MM.1S (cell line): ENCODE data around the gene PGGT1B.

Source experiments
- DNase-seq: peaks from one replicate; pipeline ENCODE4 v3.0.0-alpha.2; 2015
- H2AFZ ChIP-seq: fragments of 300-600 bp; sonication (generic); 2 replicates; pipeline ENCODE4 v1.6.0; 2016; ENCODE audit warnings: antibody characterized with exemption, low read length
- H3F3A ChIP-seq: fragments of 300-600 bp; sonication (generic); 2 replicates; pipeline ENCODE4 v1.6.1; 2016; ENCODE audit warnings: mild to moderate bottlenecking, antibody characterized with exemption, low read length, moderate library complexity, mixed read lengths; ENCODE audit not compliant: insufficient read depth
- H3K27ac ChIP-seq: fragments of 300-600 bp; sonication (generic); 2 replicates; pipeline ENCODE4 v1.5.1; 2016; ENCODE audit warnings: mild to moderate bottlenecking, low read length
- H3K27me3 ChIP-seq: fragments of 300-600 bp; sonication (generic); replicated peaks from 2 replicates; pipeline ENCODE4 v1.6.0; 2016; ENCODE audit warnings: low read length; ENCODE audit not compliant: insufficient read depth
- H3K36me3 ChIP-seq: fragments of 300-600 bp; sonication (generic); replicated peaks from 2 replicates; pipeline ENCODE4 v1.6.1; 2016; ENCODE audit warnings: mild to moderate bottlenecking, low read length, mixed read lengths; ENCODE audit not compliant: insufficient read depth
- H3K4me1 ChIP-seq: fragments of 300-600 bp; sonication (generic); 2 replicates; pipeline ENCODE4 v1.6.1; 2016; ENCODE audit warnings: low read length, mixed read lengths
- H3K4me2 ChIP-seq: fragments of 300-600 bp; sonication (generic); 2 replicates; pipeline ENCODE4 v1.6.0; 2016; ENCODE audit warnings: low read depth, low read length
- H3K4me3 ChIP-seq: fragments of 300-600 bp; sonication (generic); 2 replicates; pipeline ENCODE4 v1.5.1; 2016; ENCODE audit warnings: low read length, mixed read lengths
- H3K79me2 ChIP-seq: fragments of 300-600 bp; sonication (generic); 2 replicates; pipeline ENCODE4 v1.6.1; 2016; ENCODE audit warnings: mixed run types, low read length, mixed read lengths
- H3K9ac ChIP-seq: fragments of 300-600 bp; sonication (generic); 2 replicates; pipeline ENCODE4 v1.6.1; 2016; ENCODE audit warnings: low read length, mixed read lengths
- H3K9me2 ChIP-seq: fragments of 300-600 bp; sonication (generic); replicated peaks from 2 replicates; pipeline ENCODE4 v1.6.1; 2016; ENCODE audit warnings: mild to moderate bottlenecking, low read length, mixed read lengths; ENCODE audit not compliant: insufficient read depth
- H3K9me3 ChIP-seq: fragments of 300-600 bp; sonication (generic); replicated peaks from 2 replicates; pipeline ENCODE4 v1.6.1; 2016; ENCODE audit warnings: mild to moderate bottlenecking, low read length, mixed read lengths; ENCODE audit not compliant: insufficient read depth
- H4K20me1 ChIP-seq: fragments of 300-600 bp; sonication (generic); 2 replicates; pipeline ENCODE4 v1.6.1; 2016; ENCODE audit warnings: mild to moderate bottlenecking, low read length, moderate library complexity, mixed read lengths; ENCODE audit not compliant: insufficient read depth
- CTCF ChIP-seq: fragments of 300-600 bp; sonication (generic); IDR thresholded peaks from 2 replicates; pipeline ENCODE4 v1.5.1; 2016; ENCODE audit warnings: antibody characterized with exemption, low read length, mixed read lengths
- EZH2 ChIP-seq: fragments of 300-600 bp; sonication (generic); optimal IDR thresholded peaks from 2 replicates; pipeline ENCODE3; 2017; ENCODE audit warnings: low read depth, mild to moderate bottlenecking, antibody characterized with exemption, low read length, mixed read lengths
- EZH2phosphoT487 ChIP-seq: fragments of 300-600 bp; sonication (generic); IDR thresholded peaks from 2 replicates; pipeline ENCODE4 v1.6.1; 2018; ENCODE audit warnings: antibody characterized with exemption, low read length

PGGT1B gene

GRCh38 chr5:115237066-115237465 is 25.6 kb downstream of the PGGT1B start:
- no peak for DNase-seq
- no peaks in the 10 kb centered on the region for H3K4me1 ChIP-seq
- no peaks in the 10 kb centered on the region; the same call in 1 of the 2 replicates for H3F3A ChIP-seq
- no peaks in the 10 kb centered on the region for H3K9me3 ChIP-seq
- H4K20me1 ChIP-seq, result no peaks in the 10 kb centered on the region
- peaks cover 11% of the 10 kb centered on the region for H3K79me2 ChIP-seq
- H3K27me3 ChIP-seq, result no peaks in the 10 kb centered on the region
- H3K36me3 ChIP-seq, result 0 out of 2 replicates have a peak, but pooled peaks cover 7% of the 10 kb centered on the region
- no peak overlapping the region for H3K9ac ChIP-seq
- H3K4me3 ChIP-seq, result no peak overlapping the region
- H3K4me2 ChIP-seq, result no peak overlapping the region
- H2AFZ ChIP-seq, result no peak overlapping the region
- no peak overlapping the region for H3K27ac ChIP-seq
- H3K9me2 ChIP-seq, result no peaks in the 10 kb centered on the region
- no peak for TF ChIP-seq CTCF
- no peak for TF ChIP-seq EZH2
- no peak for TF ChIP-seq EZH2phosphoT487

- H3K36me3 ChIP-seq, result 0 out of 2 replicates have a peak, but pooled peaks cover 7% of the 10 kb centered on the region
- TF ChIP-seq EZH2phosphoT487, result no peak
- no peak for TF ChIP-seq CTCF
- TF ChIP-seq EZH2, result no peak
- no peak for DNase-seq
- H4K20me1 ChIP-seq, result no peaks in the 10 kb centered on the region
- H3K27me3 ChIP-seq, result no peaks in the 10 kb centered on the region
- H3K9ac ChIP-seq, result no peak overlapping the region
- H3K9me3 ChIP-seq, result no peaks in the 10 kb centered on the region
- peaks cover 7% of the 10 kb centered on the region for H3K79me2 ChIP-seq
- H3K9me2 ChIP-seq, result no peaks in the 10 kb centered on the region
- H2AFZ ChIP-seq, result no peak overlapping the region
- H3K4me1 ChIP-seq, result no peaks in the 10 kb centered on the region
- no peak overlapping the region for H3K4me3 ChIP-seq
- no peak overlapping the region for H3K4me2 ChIP-seq
- no peak overlapping the region for H3K27ac ChIP-seq
- no peaks in the 10 kb centered on the region; the same call in 1 of the 2 replicates for H3F3A ChIP-seq
These were observed 26.1 kb downstream of the PGGT1B start for GRCh38 chr5:115236599-115236998.

- Histone ChIP-seq H2AFZ (no peak overlapping the region), H3K27ac (no peak overlapping the region), H3K4me1 (no peaks in the 10 kb centered on the region), H3K4me3 (no peak overlapping the region), H3F3A (no peaks in the 10 kb centered on the region), H3K9me2 (no peaks in the 10 kb centered on the region), H3K36me3 (no peaks in the 10 kb centered on the region), H3K9me3 (no peaks in the 10 kb centered on the region), H3K27me3 (no peaks in the 10 kb centered on the region), H4K20me1 (no peaks in the 10 kb centered on the region), H3K9ac (no peak overlapping the region), H3K79me2 (peaks cover 6% of the 10 kb centered on the region; the same call in 1 of the 2 replicates), H3K4me2 (no peak overlapping the region)
- TF ChIP-seq CTCF (no peak), EZH2phosphoT487 (no peak)
- no peak for DNase-seq
These were observed 31.1 kb downstream of the PGGT1B start for GRCh38 chr5:115231598-115231997.
